Activated naive CD8-positive, alpha-beta T cell treated with anti-CD3 and anti-CD28 coated beads for 36 hours (primary cell): ENCODE data around the gene RUNX2. TPM values are rescaled to one million over a fixed set of nuclear protein-coding genes. Genes with fewer than 3 reads are reported as not detected.

Experiments
- DNase-seq: peaks from one replicate; pipeline ENCODE4 v3.0.0; 2021
- H3K27ac Mint-ChIP-seq: one replicate; pipeline ENCODE4 v1.8.0; 2022; ENCODE audit warnings: mild to moderate bottlenecking, moderate library complexity, mixed read lengths
- H3K27me3 Mint-ChIP-seq: one replicate; pipeline ENCODE4 v1.8.0; 2022; ENCODE audit warnings: mild to moderate bottlenecking, mixed read lengths
- H3K36me3 Mint-ChIP-seq: one replicate; pipeline ENCODE4 v1.8.0; 2021; ENCODE audit warnings: mild to moderate bottlenecking, mixed read lengths
- H3K4me1 Mint-ChIP-seq: one replicate; pipeline ENCODE4 v1.8.0; 2021; ENCODE audit warnings: mixed read lengths
- H3K4me3 Mint-ChIP-seq: one replicate; pipeline ENCODE4 v1.8.0; 2022; ENCODE audit warnings: mild to moderate bottlenecking, moderate library complexity, mixed read lengths
- H3K9me3 Mint-ChIP-seq: one replicate; pipeline ENCODE4 v1.8.0; 2022; ENCODE audit warnings: mixed read lengths
- total RNA-seq, 2 experiments: library from RNA; stranded (reverse); gene quantifications; one replicate each; pipeline ENCODE4 v1.2.3, GENCODE V29; 2021

Gene RUNX2
- total RNA-seq, 2 experiments from 2014 or later = 4.8 to 5.8 TPM

DNA sequence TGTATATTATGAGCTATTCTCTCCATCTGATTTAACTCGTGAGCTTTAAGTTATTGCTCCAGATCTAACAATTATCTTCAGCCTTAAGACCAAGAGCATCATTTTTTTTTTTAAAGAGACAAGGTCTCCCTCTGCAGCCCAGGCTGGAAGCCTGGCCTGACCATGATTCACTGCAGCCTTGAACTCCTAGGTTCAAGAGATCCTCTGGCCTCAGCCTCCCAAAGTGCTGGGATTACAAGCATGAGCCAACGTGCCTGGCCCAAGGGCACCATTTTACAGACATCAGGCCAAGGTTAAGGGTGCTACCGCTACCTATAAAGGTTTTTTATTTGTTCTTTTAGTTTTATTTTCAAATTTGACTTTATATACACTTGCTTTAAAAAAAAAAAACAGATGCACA lies 47.3 kb downstream of the RUNX2 start:
- no peaks in the 10 kb centered on the region for H3K27me3 Mint-ChIP-seq
- H3K27ac Mint-ChIP-seq = peak overlapping the region; percentile 69
- peaks cover 49% of the 10 kb centered on the region for H3K4me1 Mint-ChIP-seq
- H3K4me3 Mint-ChIP-seq = peak overlapping the region; percentile 59
- peaks cover 13% of the 10 kb centered on the region for H3K36me3 Mint-ChIP-seq
- no peaks in the 10 kb centered on the region for H3K9me3 Mint-ChIP-seq
- DNase-seq = no peak

DNA sequence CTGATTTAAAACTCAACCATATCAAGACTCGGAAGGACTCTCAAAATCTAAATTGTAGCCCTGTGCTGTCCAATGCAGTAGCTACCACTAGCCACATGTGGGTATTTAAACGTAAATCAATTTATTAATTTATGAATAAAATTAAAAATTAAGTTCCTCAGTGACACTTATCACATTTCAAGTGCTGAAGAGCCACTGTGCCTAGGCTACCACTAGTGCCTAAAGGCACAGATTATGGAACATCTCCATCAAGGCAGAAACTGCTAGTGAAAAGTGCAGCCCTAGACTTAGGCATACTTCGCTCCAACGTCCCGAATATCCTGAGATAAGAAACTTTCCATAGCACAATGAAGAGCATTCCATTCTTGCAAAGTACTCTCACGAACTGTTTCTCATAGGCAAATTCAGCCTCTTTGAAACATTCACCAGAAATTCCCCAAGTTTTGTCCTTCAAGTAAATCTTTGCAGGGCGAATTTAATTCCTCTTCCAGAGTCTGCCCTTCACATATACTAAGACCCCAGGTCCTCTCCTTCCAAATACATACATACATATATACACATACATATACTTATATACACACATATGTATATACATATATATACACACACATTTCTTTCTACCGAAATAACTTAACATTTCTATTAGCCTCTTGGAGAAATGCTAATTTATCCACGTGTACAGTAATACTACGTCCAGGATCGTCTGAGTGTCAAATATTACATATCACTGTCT lies 48.3 kb downstream of the RUNX2 start:
- peaks cover 39% of the 10 kb centered on the region for H3K4me1 Mint-ChIP-seq

DNA sequence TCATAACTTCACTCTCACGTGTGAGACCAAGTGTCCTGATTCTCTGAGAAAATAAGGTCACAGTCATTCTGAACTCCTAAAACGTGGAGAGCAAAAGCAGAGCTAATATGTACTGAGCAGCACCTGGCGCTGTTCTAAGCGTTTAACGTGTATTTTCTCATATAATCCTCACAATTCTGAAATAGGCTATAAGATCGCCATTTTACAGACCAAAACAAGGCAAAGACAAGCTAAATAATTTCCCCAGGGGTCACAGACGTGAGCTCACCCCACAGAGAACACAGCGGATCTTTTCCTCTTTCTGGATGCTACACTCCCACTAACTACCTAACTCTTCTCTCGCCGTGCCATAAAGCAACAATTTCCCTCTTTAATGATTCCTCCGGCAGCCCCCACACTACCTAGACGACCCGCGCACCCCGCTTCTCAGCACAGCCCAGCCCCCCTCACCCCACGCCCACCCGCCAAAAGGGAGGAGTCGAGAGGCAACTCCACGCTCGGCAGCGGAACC lies 49.0 kb downstream of the RUNX2 start:
- Mint-ChIP-seq H3K27me3 (no peaks in the 10 kb centered on the region), H3K4me3 (peak overlapping the region; percentile 99), H3K9me3 (no peaks in the 10 kb centered on the region), H3K4me1 (peaks cover 32% of the 10 kb centered on the region), H3K36me3 (peaks cover 13% of the 10 kb centered on the region), H3K27ac (peak overlapping the region; percentile 99)
- no peak for DNase-seq

More for the DNA sequence above, 48.3 kb downstream of the RUNX2 start:
- H3K9me3 Mint-ChIP-seq = no peaks in the 10 kb centered on the region
- peaks cover 13% of the 10 kb centered on the region for H3K36me3 Mint-ChIP-seq
- H3K27me3 Mint-ChIP-seq = no peaks in the 10 kb centered on the region
- no peak for DNase-seq
- peak overlapping the region; percentile 99 for H3K4me3 Mint-ChIP-seq
- peak overlapping the region; percentile 99 for H3K27ac Mint-ChIP-seq

DNA sequence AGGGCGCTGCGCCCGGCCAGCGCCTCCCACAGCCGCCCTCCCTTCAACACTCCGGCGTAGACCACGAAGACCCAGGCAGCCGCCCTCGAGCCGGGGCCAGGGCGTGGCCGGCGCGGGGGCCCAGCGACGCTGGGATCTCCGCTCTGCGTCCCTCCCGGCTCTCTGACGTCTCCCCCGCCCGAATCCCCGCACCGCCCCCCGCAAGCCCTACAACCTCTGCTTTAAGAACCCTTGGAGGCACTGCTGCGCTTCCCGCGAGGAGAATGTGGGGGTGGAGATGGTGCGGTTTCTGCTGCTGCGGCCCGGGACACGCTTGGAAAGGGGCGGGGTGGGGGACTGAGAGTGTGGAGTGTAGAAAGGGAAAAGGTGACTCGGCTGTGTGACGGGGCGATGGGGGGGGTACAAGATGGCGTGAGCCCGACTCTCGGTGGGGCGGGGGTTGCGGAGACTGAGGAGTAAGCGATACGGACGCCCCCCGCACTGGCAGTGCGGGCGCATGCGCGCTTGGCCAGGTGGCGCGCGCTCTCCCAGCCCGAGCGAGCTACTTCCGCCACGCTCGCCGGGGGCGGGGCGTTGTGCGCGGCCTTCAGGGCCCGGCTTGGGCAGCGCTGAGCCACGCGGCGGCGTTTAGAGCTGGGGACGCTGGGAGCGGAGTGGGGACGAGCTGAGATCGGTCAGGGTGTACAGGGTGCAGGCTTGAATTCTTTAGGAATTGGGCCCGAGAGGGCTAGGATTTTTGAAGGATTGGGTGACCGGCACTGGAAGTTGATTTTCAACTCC lies 49.6 kb downstream of the RUNX2 start, which contains the start of gene SUPT3H:
TSS of gene SUPT3H (minus strand) at position 381 of the 780 bp plus-strand sequence.
- Mint-ChIP-seq H3K36me3 (peaks cover 15% of the 10 kb centered on the region), H3K9me3 (no peaks in the 10 kb centered on the region), H3K4me1 (peaks cover 28% of the 10 kb centered on the region), H3K27me3 (no peaks in the 10 kb centered on the region), H3K4me3 (peak within 1 kb of the TSS; percentile 99), H3K27ac (peak within 1 kb of the TSS; percentile 99)
- peak; percentile 98 for DNase-seq

DNA sequence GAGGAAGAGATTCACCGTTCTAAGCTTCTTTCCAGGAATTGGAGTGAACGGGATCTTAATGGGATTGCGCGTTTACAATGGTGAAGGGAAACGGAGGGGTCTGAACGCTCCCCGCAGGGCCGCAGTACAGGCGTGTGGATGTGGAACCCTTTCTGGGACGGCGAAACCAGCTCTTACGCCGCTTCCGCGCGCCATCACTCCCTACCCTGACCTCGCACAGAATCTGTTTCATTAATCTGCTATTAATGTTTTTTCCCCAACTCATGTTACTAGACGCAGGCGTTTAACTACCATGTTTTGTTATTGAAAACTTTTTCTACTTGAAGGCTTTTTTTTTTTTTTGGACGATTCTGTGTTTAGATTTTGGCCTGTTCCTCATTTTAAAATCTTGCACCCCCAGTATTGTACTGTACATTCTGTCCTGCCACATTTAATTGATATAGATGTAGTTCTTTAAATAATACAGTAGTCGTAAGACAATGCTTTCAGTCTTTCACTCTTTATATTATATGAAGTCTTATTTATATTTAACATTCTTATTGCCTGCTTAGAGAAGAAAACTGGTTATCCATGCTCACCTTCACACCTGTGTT lies 50.3 kb downstream of the RUNX2 start:
- peaks cover 12% of the 10 kb centered on the region for H3K36me3 Mint-ChIP-seq
- DNase-seq = peak; percentile 35
- H3K4me1 Mint-ChIP-seq = peaks cover 24% of the 10 kb centered on the region
- peak overlapping the region; percentile 99 for H3K4me3 Mint-ChIP-seq
- no peaks in the 10 kb centered on the region for H3K27me3 Mint-ChIP-seq
- peak overlapping the region; percentile 99 for H3K27ac Mint-ChIP-seq
- no peaks in the 10 kb centered on the region for H3K9me3 Mint-ChIP-seq

DNA sequence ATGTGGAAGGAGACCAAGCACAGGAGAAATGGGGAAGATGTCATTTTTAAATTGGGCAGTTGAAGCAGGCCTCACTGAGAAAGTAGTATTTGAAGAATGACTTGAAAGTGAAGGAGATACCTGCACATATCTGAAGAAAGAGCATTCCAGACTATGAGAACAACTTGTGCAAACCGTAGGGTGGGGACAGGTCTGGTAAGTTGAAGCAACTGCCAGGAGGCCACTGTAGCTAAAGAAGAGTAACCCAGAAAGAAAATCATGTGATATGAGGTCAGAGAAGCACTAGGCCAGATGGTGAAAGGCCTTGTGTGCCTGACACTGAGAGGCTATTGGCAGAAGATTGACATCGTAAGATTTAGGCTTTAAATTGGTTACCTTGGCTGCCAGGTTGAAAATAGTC lies 54.3 kb downstream of the RUNX2 start:
- Mint-ChIP-seq H3K27ac (no peak overlapping the region), H3K4me3 (no peak overlapping the region), H3K36me3 (peaks cover 12% of the 10 kb centered on the region), H3K4me1 (peaks cover 7% of the 10 kb centered on the region), H3K27me3 (no peaks in the 10 kb centered on the region), H3K9me3 (no peaks in the 10 kb centered on the region)
- no peak for DNase-seq

DNA sequence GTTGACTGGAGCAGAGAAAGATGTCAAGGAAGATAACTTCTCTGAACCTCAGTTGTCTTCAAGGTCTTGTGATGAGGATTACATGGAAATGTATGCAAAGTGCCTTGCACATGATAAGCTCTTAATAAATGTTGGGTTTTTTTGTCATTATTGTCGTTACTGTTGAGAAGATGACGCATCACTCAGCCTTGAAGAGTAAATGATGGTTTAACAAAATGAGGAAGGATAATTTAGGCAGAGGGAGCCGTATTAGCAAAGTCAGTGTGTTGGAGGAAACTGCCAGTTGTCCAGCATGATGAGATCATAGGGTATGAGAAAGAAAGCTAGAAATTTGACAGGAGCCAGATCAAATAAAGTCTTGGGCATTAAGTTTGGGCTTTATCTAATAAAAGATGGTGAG lies 58.4 kb downstream of the RUNX2 start:
- Mint-ChIP-seq H3K27ac (no peak overlapping the region), H3K36me3 (peaks cover 14% of the 10 kb centered on the region), H3K4me1 (peaks cover 7% of the 10 kb centered on the region), H3K4me3 (no peak overlapping the region), H3K9me3 (peaks cover 6% of the 10 kb centered on the region), H3K27me3 (no peaks in the 10 kb centered on the region)
- DNase-seq = no peak

DNA sequence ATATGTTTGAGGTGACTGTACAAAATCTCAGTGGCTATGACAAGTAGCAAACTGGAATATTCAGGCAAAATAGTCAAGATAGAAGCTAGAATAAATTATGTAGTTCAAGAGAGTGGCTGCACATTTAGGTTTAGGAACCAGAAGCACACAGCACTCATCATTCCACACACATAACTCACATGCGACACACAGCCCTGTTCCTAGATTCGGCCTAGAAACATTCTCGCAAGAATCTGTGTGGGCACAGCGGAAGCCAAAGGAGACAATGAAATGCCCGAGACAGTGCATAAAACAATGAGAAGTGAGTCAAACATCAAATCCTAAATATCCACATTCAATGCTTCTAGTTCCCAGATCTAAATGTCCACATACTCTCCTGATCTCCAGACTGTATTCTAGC lies 59.1 kb downstream of the RUNX2 start:
- Mint-ChIP-seq H3K27ac (no peak overlapping the region), H3K27me3 (no peaks in the 10 kb centered on the region), H3K9me3 (peaks cover 8% of the 10 kb centered on the region), H3K4me3 (no peak overlapping the region), H3K4me1 (peaks cover 7% of the 10 kb centered on the region), H3K36me3 (peaks cover 16% of the 10 kb centered on the region)
- DNase-seq = no peak

DNA sequence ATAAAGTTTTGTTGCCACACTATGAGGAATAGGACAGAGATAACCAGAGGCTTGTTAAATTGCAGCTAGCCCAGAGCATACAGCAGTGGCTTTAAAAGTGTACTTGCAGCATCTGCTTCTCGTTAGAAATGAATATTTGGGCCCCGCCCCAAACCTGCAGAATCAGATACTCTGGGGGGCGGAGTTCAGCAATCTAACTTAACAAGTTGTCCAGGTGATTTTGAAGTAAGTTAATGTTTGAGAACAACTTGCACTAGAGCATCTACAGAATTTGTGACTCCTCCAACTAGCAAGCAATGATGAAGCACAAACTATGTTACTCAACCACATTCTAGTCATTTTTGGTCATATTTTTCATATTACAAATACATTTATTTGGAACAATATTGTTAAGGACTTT lies 60.2 kb downstream of the RUNX2 start:
- H3K4me1 Mint-ChIP-seq = peaks cover 7% of the 10 kb centered on the region
- H3K9me3 Mint-ChIP-seq = peaks cover 14% of the 10 kb centered on the region
- no peak for DNase-seq
- H3K36me3 Mint-ChIP-seq = peaks cover 18% of the 10 kb centered on the region
- no peaks in the 10 kb centered on the region for H3K27me3 Mint-ChIP-seq
- H3K4me3 Mint-ChIP-seq = no peak overlapping the region
- H3K27ac Mint-ChIP-seq = no peak overlapping the region

DNA sequence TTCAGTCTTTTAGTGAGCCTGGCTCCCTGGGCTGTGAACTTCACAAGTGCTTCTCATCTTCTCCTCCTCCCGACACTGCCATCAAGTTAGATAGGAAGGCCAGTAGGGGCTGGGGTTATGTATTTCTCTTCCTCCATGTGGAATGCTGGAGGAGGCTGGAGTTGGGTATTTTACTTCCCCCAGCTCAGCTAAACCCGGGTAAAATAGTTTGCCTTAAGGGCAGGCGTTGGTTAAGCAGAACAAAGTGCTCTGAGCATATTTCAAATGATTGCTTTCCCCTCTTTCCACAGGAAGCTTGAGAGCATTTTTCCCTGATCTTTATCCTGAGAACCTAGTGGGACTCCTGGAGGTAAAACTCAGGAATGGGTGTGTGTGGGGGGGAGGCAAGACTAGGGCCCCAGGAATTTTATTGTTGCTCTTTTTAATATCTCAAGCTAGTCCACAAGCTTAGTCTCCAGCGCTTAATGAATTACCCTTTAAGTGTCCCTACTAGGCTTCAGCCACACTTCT lies 66.5 kb downstream of the RUNX2 start:
- no peak overlapping the region for H3K27ac Mint-ChIP-seq
- H3K4me1 Mint-ChIP-seq = peaks cover 9% of the 10 kb centered on the region
- H3K9me3 Mint-ChIP-seq = peaks cover 14% of the 10 kb centered on the region
- no peaks in the 10 kb centered on the region for H3K27me3 Mint-ChIP-seq
- H3K4me3 Mint-ChIP-seq = no peak overlapping the region
- peaks cover 26% of the 10 kb centered on the region for H3K36me3 Mint-ChIP-seq
- no peak for DNase-seq

DNA sequence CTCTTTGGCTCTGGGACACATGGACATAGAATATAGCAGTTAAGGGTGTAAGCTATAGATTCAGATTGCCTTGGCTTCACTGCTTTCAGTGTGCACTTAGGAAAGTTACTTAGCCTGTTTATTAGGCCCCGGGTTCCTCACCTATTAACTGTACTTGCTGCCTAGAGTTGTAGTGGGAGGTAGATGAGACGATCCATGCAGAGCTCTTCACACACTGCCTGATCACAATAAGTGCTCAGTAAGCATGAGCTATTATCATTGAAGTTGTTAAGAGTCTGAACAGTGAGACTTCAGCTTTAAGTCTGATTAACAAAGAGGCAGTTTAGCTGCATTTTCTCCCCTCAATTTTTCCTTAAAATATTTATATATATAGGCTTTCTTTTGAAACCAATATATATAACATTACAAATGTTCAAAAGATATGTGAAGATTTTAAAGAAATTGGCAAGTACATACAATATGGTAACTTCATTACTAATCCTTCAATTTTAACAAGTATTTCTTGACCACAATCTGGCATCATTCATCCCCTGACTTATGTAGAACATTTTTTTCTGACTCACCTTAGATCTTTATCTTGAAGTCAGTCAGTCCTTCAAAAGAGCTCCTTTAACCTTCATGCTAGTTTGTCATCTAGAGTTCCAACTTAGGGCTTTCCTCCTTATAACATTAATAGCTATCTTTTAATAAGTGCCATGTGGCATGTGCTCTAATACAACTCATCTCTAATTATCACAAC lies 70.1 kb downstream of the RUNX2 start:
- H3K9me3 Mint-ChIP-seq = no peaks in the 10 kb centered on the region
- no peak overlapping the region for H3K27ac Mint-ChIP-seq
- H3K36me3 Mint-ChIP-seq = peaks cover 11% of the 10 kb centered on the region
- no peak for DNase-seq
- peaks cover 2% of the 10 kb centered on the region for H3K4me1 Mint-ChIP-seq
- no peaks in the 10 kb centered on the region for H3K27me3 Mint-ChIP-seq
- no peak overlapping the region for H3K4me3 Mint-ChIP-seq

DNA sequence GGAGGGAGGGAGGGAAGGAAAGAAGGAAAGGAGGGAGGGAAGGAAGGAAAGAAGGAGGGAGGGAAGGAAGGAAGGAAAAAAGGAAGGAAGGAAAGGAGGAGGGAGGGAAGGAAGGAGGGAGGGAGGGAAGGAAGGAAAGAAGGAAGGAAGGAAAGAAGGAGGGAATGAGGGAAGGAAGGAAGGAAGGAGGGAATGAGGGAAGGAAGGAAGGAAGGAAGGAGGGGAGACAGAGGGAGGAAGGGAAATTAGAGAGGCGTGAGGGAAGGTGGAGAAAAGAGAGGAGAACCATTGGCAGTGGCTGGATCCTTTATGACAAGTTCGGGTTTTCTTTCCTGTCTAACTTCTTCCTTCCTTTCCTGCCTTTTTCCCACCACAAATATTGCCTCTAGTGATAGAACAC lies 71.9 kb downstream of the RUNX2 start:
- Mint-ChIP-seq H3K9me3 (peaks cover 2% of the 10 kb centered on the region), H3K4me1 (peaks cover 2% of the 10 kb centered on the region), H3K4me3 (no peak overlapping the region), H3K36me3 (peaks cover 1% of the 10 kb centered on the region), H3K27ac (no peak overlapping the region), H3K27me3 (no peaks in the 10 kb centered on the region)
- DNase-seq = no peak

DNA sequence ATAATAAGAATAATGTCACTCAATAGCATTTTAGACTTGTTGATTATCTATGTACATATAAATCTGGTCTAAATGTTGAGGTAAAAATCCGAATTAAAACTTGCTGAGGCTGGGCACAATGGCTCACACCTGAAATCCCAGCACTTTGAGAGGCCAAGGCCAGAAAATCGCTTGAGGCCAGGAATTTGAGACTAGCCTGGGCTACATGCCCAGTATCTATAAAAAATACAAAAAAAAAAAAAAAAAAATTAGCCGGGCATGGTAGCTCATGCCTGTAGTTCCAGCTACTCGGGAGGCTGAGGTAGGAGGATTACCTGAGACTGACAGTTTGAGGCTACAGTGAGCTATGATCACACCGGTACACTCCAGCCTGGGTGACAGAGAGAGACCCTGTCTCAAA lies 83.8 kb downstream of the RUNX2 start:
- Mint-ChIP-seq H3K9me3 (no peaks in the 10 kb centered on the region), H3K27me3 (no peaks in the 10 kb centered on the region), H3K27ac (no peak overlapping the region), H3K36me3 (no peaks in the 10 kb centered on the region), H3K4me1 (peaks cover 15% of the 10 kb centered on the region), H3K4me3 (no peak overlapping the region)
- DNase-seq = no peak

DNA sequence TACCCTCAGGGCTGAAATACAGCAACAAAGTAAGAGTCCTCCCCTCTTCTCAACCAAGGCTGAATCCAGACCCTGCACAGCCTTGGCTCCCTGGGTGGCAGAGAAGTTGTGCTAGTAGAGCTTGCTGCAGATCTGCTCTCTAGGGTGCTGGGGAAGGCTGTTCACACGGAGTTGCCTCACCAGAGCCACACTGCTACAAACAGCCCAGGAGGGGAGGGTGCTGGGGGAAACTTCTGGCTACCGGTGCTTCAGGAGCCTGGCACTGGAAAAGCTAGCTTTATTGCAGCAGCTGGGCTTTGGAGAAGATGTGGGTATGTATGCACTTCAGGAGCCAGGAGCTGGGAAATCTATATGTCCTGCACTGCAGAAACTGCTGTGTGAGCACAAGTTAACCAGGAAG lies 87.2 kb downstream of the RUNX2 start:
- no peak overlapping the region for H3K27ac Mint-ChIP-seq
- H3K4me3 Mint-ChIP-seq = no peak overlapping the region
- H3K36me3 Mint-ChIP-seq = no peaks in the 10 kb centered on the region
- no peak for DNase-seq
- H3K9me3 Mint-ChIP-seq = no peaks in the 10 kb centered on the region
- H3K4me1 Mint-ChIP-seq = peaks cover 27% of the 10 kb centered on the region
- H3K27me3 Mint-ChIP-seq = no peaks in the 10 kb centered on the region
